GM23248 (cell line): ENCODE data around the gene GDE1. TPM values are rescaled to one million over a fixed set of nuclear protein-coding genes. Genes with fewer than 3 reads are reported as not detected.

Experiments used
- DNase-seq: peaks from one replicate; pipeline ENCODE4 v3.0.0-alpha.2; 2015
- H2AFZ ChIP-seq: fragments of 200-600 bp; sonication (generic); 2 replicates; pipeline ENCODE4 v1.6.1; 2016; ENCODE audit warnings: antibody characterized with exemption
- H3F3A ChIP-seq: fragments of 200-600 bp; sonication (generic); 2 replicates; pipeline ENCODE4 v1.6.1; 2016; ENCODE audit warnings: mild to moderate bottlenecking, antibody characterized with exemption, mixed run types; ENCODE audit not compliant: insufficient read depth
- H3K27ac ChIP-seq: fragments of 200-600 bp; sonication (generic); 2 replicates; pipeline ENCODE4 v1.5.1; 2016; ENCODE audit warnings: mild to moderate bottlenecking
- H3K27me3 ChIP-seq: fragments of 200-600 bp; sonication (generic); replicated peaks from 2 replicates; pipeline ENCODE4 v1.6.1; 2016; ENCODE audit warnings: mild to moderate bottlenecking; ENCODE audit not compliant: insufficient read depth
- H3K36me3 ChIP-seq: fragments of 200-600 bp; sonication (generic); 2 replicates; pipeline ENCODE4 v1.6.1; 2016; ENCODE audit warnings: low read depth, mild to moderate bottlenecking
- H3K4me1 ChIP-seq: fragments of 200-600 bp; sonication (generic); 2 replicates; pipeline ENCODE4 v1.6.1; 2016; ENCODE audit warnings: mild to moderate bottlenecking; ENCODE audit not compliant: insufficient read depth
- H3K4me2 ChIP-seq: fragments of 200-600 bp; sonication (generic); one replicate; pipeline ENCODE4 v1.6.1; 2016; ENCODE audit warnings: mild to moderate bottlenecking; ENCODE audit not compliant: unreplicated experiment
- H3K4me3 ChIP-seq: fragments of 200-600 bp; sonication (generic); 2 replicates; pipeline ENCODE4 v1.5.1; 2016; ENCODE audit warnings: mild to moderate bottlenecking
- H3K79me2 ChIP-seq: fragments of 200-600 bp; sonication (generic); 2 replicates; pipeline ENCODE4 v1.6.1; 2016; ENCODE audit warnings: mild to moderate bottlenecking; ENCODE audit not compliant: insufficient read depth
- H3K9ac ChIP-seq: fragments of 200-600 bp; sonication (generic); 2 replicates; pipeline ENCODE4 v1.6.1; 2016; ENCODE audit warnings: mild to moderate bottlenecking
- H3K9me2 ChIP-seq: fragments of 200-600 bp; sonication (generic); 2 replicates; pipeline ENCODE4 v1.6.1; 2016; ENCODE audit warnings: mixed run types, mild to moderate bottlenecking, moderate library complexity; ENCODE audit not compliant: insufficient read depth
- H3K9me3 ChIP-seq: fragments of 200-600 bp; sonication (generic); one replicate; pipeline ENCODE4 v1.6.1; 2017; ENCODE audit warnings: low read depth
- H4K20me1 ChIP-seq: fragments of 200-600 bp; sonication (generic); 2 replicates; pipeline ENCODE4 v1.6.0; 2016; ENCODE audit not compliant: insufficient read depth
- EZH2 ChIP-seq: fragments of 200-600 bp; sonication (generic); IDR thresholded peaks from 2 replicates; pipeline ENCODE4 v1.6.1; 2018; ENCODE audit warnings: antibody characterized with exemption, mild to moderate bottlenecking; ENCODE audit not compliant: insufficient read depth, poor library complexity, severe bottlenecking
- EZH2phosphoT487 ChIP-seq: fragments of 200-600 bp; sonication (generic); IDR thresholded peaks from 2 replicates; pipeline ENCODE4 v1.6.1; 2018; ENCODE audit warnings: antibody characterized with exemption, moderate library complexity, mild to moderate bottlenecking, low read depth; ENCODE audit not compliant: insufficient read depth
- WGBS, 2 experiments: methylation state at CpG; one replicate each; pipeline ENCODE4 v1.1.6; 2015 to 2017; ENCODE audit warnings: low lambda C conversion rate in 2 of 2, low coverage in 1 of 2; ENCODE audit errors: missing lambda C conversion rate in 2 of 2; 5-methylcytosine and 5-hydroxymethylcytosine counted together
- in situ Hi-C: fragments of 300-500 bp; cut with MboI; formaldehyde crosslinking; loops from 2 replicates; pipeline ENCODE4 v1.15.0; 2020
- polyA plus RNA-seq: library from polyadenylated mRNA; unstranded; fragments of >200 nt; fragmentation: Nextera tagmentation; extraction: Ambion mirVana; gene quantifications from 2 replicates; pipeline ENCODE4 v1.2.1, GENCODE V29; 2016
- total RNA-seq: library from RNA; depleted of rRNA; stranded (reverse); fragments of >200 nt; shearing (Covaris generic); gene quantifications from 2 replicates; pipeline ENCODE4 v1.2.3, GENCODE V29; 2014

GDE1 gene
- total and polyA plus RNA-seq, 2 experiments from 2014 or later = 55.1 to 85.0 TPM

DNA sequence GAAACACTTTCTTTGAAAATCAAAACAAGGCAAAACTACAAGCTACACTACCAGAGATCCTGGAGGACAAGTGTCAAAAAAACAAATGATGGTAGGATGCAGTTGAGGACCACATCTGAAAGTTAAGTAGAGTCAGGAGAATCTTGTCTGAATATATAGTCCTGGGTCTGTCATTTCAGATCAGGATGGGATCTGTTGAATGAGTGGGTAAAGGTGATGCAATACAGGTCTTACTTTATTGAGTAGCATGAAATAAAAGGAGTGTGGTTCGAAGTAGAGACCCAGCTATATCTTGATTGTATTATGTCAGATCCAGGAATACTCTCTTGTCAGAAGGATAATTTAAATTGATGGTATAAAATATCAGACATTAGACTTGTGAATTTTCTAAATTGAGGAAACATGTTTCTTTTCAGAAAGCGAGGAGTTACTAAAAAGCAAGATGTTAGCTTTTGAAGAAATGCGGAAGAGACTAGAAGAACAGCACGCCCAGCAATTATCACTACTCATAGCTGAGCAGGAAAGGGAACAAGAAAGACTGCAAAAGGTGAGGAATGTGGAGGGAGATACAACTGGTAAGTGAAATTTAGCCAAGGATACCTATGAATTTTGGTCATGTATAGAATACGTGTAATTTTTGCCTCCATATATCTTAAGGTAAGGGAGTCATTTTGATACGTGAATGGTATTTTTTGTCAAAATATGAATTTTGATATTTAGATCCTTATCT, 18.5 kb upstream of the GDE1 start:
- Histone ChIP-seq H3K9me3 (no peaks in the 10 kb centered on the region), H3K79me2 (no peaks in the 10 kb centered on the region), H3K27me3 (no peaks in the 10 kb centered on the region), H3K9me2 (no peaks in the 10 kb centered on the region), H3K4me3 (no peak overlapping the region), H3F3A (no peaks in the 10 kb centered on the region), H3K27ac (no peak overlapping the region), H4K20me1 (no peaks in the 10 kb centered on the region), H3K9ac (no peak overlapping the region), H3K4me2 (no peak overlapping the region), H3K4me1 (no peaks in the 10 kb centered on the region), H2AFZ (no peak overlapping the region), H3K36me3 (peaks cover 55% of the 10 kb centered on the region; the same call in 1 of the 2 replicates)
- TF ChIP-seq EZH2phosphoT487 = no peak
- TF ChIP-seq EZH2 = no peak
- WGBS, 2 experiments = 94 to 95% methylated on average over 6 of the region's 6 CpGs
- in situ Hi-C loops = loop anchor here (25.0 kb wide), 1 partner anchor 728 kb away; the partner anchor contains the start of gene ARL6IP1
- DNase-seq = no peak

DNA sequence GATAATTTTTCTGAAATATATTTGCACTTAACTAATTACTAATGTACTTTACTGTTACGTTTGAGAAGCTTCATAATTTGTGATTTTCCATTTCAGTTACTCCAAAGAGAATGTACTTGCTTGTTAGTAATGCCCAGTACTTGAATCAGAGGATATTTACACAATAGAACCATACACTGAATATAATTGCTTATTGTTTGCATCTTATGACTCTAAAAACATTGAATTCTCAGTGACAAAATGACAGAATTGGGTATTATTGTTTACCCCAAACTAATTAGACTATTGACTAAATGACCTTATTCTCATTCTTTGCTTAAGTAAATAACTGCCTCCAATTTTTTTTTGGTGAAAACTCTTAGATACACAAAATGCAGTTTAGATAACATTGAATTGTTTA, 10.7 kb upstream of the GDE1 start:
- no peak overlapping the region for H2AFZ ChIP-seq
- H3K9me2 ChIP-seq = no peaks in the 10 kb centered on the region
- no peaks in the 10 kb centered on the region for H3F3A ChIP-seq
- in situ Hi-C loops = loop anchor here (25.0 kb wide), 1 partner anchor 720 kb away; the partner anchor contains the start of gene ARL6IP1
- TF ChIP-seq EZH2 (no peak), EZH2phosphoT487 (no peak)
- H3K4me3 ChIP-seq = no peak overlapping the region
- H3K4me1 ChIP-seq = no peaks in the 10 kb centered on the region
- peaks cover 9% of the 10 kb centered on the region; the same call in 1 of the 2 replicates for H3K79me2 ChIP-seq
- no peak for DNase-seq
- WGBS, 2 experiments = 58 to 65% methylated on average over 1 of the region's 1 CpG
- H3K9me3 ChIP-seq = no peaks in the 10 kb centered on the region
- no peaks in the 10 kb centered on the region for H3K27me3 ChIP-seq
- peaks cover 32% of the 10 kb centered on the region; the same call in 1 of the 2 replicates for H3K36me3 ChIP-seq
- no peaks in the 10 kb centered on the region for H4K20me1 ChIP-seq
- no peak overlapping the region for H3K9ac ChIP-seq
- H3K4me2 ChIP-seq = no peak overlapping the region
- no peak overlapping the region for H3K27ac ChIP-seq

DNA sequence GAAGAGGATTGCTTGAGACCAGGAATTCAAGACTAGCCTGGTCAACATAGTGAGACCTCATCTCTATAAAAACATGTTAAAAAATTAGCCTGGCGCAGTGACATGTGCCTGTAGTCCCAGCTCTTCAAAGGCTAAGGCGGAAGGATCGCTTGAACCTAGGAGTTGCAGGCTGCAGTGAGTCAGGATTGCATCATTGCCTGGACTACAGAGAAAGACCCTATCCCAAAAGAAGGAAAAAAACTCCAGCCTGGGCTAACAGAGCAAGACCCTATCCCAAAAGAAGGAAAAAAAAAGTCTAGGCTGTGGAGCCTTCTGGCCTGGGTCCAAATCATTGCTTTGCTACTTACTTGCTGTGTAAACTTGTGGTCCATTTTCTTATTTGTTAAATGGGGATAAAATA, 6.8 kb upstream of the GDE1 start:
- no peak for DNase-seq
- Histone ChIP-seq H3K9me2 (no peaks in the 10 kb centered on the region), H3K27ac (no peak overlapping the region), H3K4me2 (no peak overlapping the region), H3K9ac (no peak overlapping the region), H3K79me2 (peaks cover 48% of the 10 kb centered on the region), H3F3A (no peaks in the 10 kb centered on the region), H3K9me3 (no peaks in the 10 kb centered on the region), H3K27me3 (no peaks in the 10 kb centered on the region), H3K4me1 (no peaks in the 10 kb centered on the region), H3K4me3 (no peak overlapping the region), H4K20me1 (no peaks in the 10 kb centered on the region), H2AFZ (no peak overlapping the region), H3K36me3 (peaks cover 15% of the 10 kb centered on the region; the same call in 1 of the 2 replicates)
- TF ChIP-seq EZH2phosphoT487 = no peak
- TF ChIP-seq EZH2 = no peak
- 95% methylated on average over 3 of the region's 3 CpGs for WGBS, 2 experiments
- in situ Hi-C loops = loop anchor here (25.0 kb wide), 1 partner anchor 716 kb away; the partner anchor contains the start of gene ARL6IP1

DNA sequence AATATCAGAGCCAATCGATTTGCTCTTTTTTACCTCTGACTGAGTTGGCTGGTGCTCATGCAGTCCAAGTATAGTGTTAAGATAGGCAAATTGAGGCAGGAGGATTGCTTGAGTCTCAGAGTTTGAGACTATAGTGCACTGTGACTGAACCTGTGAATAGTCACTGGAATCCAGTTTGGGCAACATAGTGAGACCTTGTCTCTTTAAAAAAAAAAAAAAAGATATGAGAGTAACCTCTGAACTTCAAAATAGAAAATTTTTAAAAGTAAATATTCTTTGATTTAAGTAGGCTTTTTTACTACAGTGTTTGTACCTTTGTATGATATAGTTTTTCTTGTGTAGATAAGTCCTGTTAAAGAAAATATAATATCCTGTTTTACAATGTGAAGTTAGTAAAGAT, 5.3 kb upstream of the GDE1 start:
- no peak for DNase-seq
- Histone ChIP-seq H3K9me2 (no peaks in the 10 kb centered on the region), H3K36me3 (peaks cover 12% of the 10 kb centered on the region; the same call in 1 of the 2 replicates), H2AFZ (no peak overlapping the region), H3K27me3 (no peaks in the 10 kb centered on the region), H3K9ac (no peak overlapping the region), H3K4me2 (no peak overlapping the region), H4K20me1 (no peaks in the 10 kb centered on the region), H3K9me3 (no peaks in the 10 kb centered on the region), H3F3A (no peaks in the 10 kb centered on the region), H3K79me2 (peaks cover 48% of the 10 kb centered on the region), H3K4me3 (no peak overlapping the region), H3K27ac (no peak overlapping the region), H3K4me1 (no peaks in the 10 kb centered on the region)
- in situ Hi-C loops = loop anchor here (25.0 kb wide), 1 partner anchor 715 kb away; the partner anchor contains the start of gene ARL6IP1
- WGBS, 2 experiments = 0% methylated on average over 1 of the region's 1 CpG
- TF ChIP-seq EZH2phosphoT487 = no peak
- TF ChIP-seq EZH2 = no peak
